ENCODE results near the gene SNRNP200. TPM values are rescaled to one million over a fixed set of nuclear protein-coding genes. Genes with fewer than 3 reads are reported as not detected.
"Not testable (repeated sequence)": the region's sequence is repeated elsewhere in the genome, so short reads cannot be mapped to it uniquely, and the experiment has no call there.

The SNRNP200 gene
- total RNA-seq, 1 donor from 2014 or later: 66.6 TPM

- peak; percentile 63 for ATAC-seq
Observed at GRCh38 chr2:96325041-96325883, 19.9 kb upstream of the SNRNP200 start, which contains the start of gene ITPRIPL1. TSS of gene ITPRIPL1 (plus strand) at chr2:96325317. CDS start at chr2:96325840, 523 bp downstream.

DNA sequence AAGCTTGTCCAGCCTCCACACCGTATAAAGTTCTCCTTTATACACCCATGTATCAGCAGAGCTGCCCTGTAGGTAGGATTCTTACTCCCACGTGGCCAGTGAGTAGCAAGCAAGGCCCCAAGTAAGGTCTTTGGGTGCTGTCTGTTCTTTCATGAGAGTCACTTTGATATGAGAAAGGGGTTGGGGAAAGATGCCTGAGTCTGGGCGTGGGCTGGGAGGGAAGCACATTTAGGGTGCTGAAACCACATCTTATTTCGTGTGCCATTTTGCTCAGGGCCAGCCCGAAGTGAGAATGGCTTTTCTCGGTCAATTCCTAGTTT is 19.3 kb upstream of the SNRNP200 start:
- ATAC-seq: no peak

GRCh38 chr2:96323849-96324248 is 18.5 kb upstream of the SNRNP200 start:
- ATAC-seq: no peak

DNA sequence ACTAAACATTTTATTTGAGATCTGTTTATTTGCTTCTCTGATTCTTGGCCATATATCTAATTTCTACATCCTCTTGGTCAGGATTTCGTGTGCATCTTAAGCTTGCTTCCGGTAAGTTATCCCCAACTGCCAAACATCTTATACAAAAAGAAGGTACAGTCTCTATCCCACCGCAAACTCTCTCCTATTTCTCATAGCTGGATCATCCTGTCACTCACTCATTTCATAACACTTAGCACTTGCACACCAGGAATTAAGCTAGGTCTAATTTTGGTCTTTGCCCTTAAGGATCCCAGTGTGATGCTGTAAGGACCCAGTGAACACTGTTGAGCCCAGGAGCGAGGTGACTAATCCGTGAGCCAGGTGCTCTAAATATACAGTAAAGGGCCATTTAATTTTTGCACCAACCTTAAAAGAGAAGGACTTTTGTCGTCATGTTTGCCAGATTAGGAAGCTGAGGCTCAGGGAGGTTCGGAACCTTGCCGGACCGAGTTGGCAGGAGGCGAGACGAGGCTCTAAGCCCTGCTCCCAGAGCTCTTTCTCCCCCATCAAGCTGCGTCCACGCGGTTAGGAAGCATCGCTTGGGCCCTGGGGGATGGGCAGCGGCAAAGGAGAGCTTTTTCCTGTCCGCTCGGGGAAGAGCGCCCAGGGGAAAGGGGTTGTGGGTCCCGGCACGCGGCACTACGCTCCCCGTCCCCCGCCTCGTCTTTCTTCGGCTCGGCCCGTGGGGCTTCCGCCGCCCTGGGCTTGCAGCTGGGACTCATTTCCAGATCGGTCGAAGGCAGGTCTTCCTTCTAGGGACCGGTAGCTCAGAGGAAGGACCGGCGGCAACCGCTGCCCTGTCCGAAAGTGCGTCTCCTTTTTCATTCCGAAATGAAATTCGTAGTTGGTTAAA is 15.6 kb upstream of the SNRNP200 start:
- peak; percentile 19 for ATAC-seq

DNA sequence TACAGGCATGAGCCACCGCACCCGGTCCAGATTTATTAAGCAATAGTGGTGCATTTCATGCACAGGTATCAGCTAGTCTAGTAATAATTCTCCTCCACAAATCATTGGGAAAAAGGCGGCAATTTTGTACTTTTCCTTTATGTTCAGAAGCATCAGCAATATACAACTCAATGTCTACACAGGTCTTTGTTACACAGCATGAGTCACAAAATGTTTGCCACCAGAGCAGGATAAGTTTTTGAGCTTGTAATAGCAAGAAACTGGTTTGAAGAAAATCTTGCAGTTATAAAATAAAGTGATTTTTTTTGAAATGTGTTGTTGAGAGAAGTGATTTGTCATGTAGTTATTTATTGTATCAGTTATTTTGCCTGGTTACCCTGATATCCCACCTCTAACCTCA is 15.0 kb upstream of the SNRNP200 start:
- peak; percentile 10 for ATAC-seq

DNA sequence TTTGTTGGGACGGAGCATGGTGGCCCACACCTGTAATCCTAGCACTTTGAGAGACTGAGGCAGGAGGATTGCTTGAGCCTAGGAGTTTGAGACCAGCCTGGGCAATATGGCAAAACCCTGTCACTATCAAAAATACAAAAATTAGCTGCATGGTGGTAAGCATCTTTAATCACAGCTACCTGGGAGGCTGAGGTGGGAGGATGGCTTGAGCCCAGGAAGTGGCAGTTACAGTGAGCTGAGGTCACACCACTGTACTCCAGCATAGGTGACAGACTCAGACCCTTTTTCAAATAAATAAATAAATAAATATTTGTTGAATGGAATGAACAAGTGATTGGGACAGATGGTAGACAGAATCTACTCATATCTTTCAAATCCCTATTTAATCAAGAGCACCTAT is 14.1 kb upstream of the SNRNP200 start:
- ATAC-seq: no peak

DNA sequence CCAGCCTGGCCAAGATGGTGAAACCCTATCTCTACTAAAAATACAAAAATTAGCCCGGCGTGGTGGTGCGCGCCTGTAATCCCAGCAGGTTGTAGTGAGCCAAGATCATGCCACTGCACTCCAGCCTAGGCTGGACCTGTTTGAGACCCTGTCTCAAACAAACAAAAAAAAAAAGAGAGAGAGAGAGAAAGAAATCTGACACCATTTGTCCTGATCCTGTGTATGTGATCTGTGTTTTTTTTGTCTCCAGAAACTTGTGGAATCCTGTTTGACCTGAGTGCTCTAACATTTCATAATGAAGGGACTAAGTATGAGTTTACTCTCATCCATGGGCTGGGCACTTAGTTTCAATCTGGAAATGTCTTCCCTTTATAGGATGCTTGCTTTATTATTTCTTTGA is 13.4 kb upstream of the SNRNP200 start:
- ATAC-seq: no peak

DNA sequence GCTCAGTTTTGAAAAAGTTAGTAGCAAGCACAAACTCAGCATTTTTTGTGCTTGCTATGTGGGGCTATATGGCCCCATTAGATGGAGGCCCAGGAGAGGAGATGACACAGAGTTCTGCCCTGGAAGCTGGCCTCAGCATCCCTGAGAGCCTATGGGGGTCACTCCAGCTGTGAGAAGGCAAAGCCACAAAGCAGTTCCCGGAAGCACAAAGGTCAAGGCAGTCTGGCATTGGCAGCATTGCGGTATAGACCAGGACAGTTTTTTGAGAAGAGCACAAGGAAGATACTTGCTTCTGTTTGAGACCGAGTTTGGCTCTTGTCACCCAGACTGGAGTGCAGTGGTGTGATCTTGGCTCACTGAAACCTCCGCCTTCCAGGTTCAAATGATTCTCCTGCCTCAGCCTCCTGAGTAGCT is 12.2 kb upstream of the SNRNP200 start:
- no peak for ATAC-seq

GRCh38 chr2:96316999-96317398 is 11.7 kb upstream of the SNRNP200 start:
- ATAC-seq: no peak

DNA sequence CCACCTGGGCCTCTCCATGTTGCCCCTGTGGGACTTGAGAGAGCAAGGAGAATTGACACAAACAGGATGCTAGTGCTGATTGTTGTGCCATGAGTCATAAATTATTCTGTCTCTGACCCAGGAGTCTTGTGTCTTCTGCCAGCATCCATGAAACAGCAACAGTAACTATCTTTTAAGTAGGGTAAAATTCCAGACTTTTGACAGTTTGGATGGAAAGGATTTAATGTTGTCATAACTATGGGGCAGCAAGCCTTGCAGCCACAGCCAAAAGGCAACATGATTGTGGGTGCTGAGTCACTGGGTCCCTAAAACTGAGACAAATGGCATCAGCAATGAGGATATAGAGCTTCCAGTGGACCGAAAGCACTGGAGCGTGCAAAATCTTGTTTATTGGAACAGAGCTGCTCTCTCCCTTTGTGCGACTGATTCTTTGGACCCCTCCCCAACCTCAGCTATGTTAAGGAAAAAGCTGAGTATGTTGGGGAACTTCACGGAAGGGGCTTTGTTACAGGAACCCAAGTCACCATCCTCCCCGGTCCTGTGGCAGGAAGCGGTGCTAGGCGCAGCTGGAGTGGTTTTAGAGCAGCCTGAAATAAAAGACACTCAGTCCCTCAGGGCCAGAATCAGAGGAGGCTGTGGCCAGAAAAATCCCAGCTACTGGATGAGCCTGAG is 10.2 kb upstream of the SNRNP200 start:
- ATAC-seq: no peak

GRCh38 chr2:96315005-96315399 is 9.7 kb upstream of the SNRNP200 start:
- ATAC-seq: no peak

DNA sequence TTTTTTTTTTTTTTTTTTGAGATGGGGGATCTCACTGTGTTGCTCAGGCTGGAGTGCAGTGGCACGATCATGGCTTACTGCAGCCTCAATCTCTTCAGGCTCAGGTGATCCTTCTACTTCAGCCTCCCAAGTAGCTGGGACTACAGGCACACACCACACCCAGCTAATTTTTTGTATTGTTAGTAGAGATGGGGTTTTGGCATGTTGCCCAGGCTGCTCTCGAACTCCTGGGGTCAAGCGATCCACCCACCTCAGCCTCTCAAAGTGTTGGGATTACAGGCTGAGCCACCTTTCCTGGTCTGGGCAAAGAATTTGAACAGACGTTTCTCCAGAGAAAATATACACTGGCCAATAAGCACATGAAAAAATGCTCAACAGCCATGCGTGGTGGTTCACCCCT is 2.9 kb upstream of the SNRNP200 start:
- no peak for ATAC-seq

DNA sequence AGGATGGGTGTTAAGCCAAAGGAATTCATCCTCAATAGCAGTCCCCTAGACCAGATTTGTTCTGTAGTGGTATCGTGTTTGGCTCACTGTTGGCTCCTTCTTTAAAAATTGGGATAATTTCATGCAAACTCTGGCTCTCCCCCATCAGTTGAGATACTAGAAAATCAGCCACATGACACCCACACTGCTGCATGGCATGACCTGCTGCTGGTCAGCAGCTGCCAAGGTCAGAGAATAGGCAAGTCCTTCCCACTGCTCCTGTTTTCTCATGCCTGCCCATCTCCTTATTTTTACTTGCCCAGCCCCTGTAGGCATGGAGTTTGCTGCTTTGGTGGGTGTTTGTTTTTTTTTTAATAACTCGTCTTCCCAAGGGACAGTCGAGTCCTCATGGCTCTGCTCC is 1.0 kb upstream of the SNRNP200 start:
- ATAC-seq: no peak

DNA sequence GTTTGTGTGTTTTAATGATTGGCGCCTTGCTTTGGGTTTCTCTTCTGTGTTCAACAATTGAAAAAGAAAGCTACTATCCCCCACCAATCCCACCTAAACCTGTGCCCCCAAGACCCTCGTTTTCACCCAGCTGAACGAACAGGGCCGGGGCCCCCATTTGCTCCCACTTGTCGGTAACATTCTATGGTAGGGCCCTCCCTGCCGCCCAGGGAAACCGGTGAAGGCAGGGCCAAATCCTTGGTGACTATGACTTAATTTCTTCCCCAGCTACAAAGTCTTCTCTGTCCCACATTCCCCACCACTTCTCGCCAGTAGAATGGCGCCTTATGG is 598 bp upstream of the SNRNP200 start:
- ATAC-seq: peak; percentile 4

GRCh38 chr2:96304606-96305005 is 740 bp downstream of the SNRNP200 start:
- no peak for ATAC-seq

DNA sequence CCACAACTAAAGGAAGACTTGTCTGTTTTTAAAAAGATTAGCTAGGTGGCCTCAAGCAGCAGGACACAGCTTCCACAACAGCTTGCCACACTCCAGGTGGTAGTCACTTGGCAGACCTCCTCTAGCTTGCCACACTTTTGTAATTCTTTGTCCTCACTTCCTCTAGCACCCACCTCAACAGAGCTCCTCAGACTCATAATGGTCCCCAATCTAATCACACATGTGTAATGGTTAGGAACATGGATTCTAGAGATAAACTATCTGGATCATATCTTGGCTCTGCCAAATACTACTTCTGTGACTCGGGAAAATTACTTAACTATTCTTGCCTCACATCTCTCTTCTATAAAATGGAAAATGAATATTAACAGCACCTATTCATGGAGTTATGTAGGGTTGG is 3.5 kb downstream of the SNRNP200 start:
- ATAC-seq: no peak

- ATAC-seq: no peak
Observed at GRCh38 chr2:96296925-96297324, 8.4 kb downstream of the SNRNP200 start.

DNA sequence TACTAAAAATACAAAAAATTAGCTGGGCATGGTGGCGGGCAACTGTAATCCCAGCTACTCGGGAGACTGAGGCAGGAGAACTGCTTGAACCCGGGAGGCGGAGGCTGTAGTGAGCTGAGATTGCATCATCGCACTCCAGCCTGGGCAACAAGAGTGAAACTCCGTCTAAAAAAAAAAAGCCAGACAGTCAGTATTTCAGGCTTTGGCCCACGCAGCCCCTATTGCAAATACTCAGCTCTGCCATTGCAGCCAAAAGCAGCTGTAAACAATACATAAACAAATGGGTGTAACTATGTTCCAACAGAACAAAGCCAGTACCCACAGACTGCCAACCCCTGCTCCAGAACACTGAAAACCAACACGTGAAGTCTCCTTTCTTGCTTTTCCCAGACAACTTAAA is 11.1 kb downstream of the SNRNP200 start:
- ATAC-seq: not testable (repeated sequence)

GRCh38 chr2:96291751-96292150 is 13.6 kb downstream of the SNRNP200 start:
- ATAC-seq: no peak

- no peak for ATAC-seq
Observed at GRCh38 chr2:96287273-96287856, 18.0 kb downstream of the SNRNP200 start.

DNA sequence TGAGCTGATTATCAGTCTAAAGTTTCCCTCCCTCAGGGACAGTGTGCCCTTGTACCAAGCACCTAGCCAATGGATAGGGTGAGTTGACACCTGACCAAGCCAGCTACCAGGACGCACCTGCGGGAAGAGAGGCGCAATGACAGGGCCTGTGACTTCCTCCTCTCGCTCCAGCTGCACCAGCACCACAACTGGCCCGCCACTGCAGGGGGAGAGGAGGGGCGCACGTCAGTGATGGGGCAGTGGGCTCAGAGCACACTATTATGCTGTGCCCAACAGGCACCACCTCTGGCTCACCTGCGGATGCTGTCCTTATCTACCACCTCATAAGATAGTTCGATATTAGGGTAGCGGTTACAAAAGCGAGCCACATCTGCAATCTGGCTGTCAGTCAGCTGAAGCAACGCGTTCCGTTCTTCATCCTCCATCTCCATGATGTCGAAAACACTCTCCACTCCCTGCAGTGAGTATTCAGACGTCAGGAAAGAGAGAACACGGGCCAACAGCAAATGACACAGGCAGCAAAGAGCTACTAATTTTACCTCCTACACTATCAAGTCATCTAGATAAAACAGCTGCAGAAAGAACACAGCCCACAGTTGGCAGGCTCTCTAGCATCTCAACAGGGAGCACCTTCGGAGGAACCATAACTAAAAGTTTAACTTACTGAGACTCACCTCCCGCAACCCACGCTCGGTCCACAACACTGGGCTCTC is 28.4 kb downstream of the SNRNP200 start:
- ATAC-seq: no peak

GRCh38 chr2:96274355-96275056 is 30.8 kb downstream of the SNRNP200 start:
- peak; percentile 14 for ATAC-seq

Measured in esophagus mucosa (tissue), 1 donor.